HepG2 (cell line): ENCODE results near the gene FABP1. TPM values are rescaled to one million over a fixed set of nuclear protein-coding genes. Genes with fewer than 3 reads are reported as not detected.

ENCODE experiments used
- FOSL2 ChIP-seq: sonication (generic); formaldehyde crosslinking; IDR thresholded peaks from 2 replicates; pipeline ENCODE4 v1.4.0; 2020; ENCODE audit warnings: missing genetic modification reagents
- GATAD1 ChIP-seq: IDR thresholded peaks from 2 replicates; pipeline ENCODE4 v1.6.1; 2016; ENCODE audit warnings: missing genetic modification reagents, missing compliant biosample characterization
- HNF4G ChIP-seq, 2 experiments: sonication (generic) in 1 of 2; formaldehyde crosslinking in 1 of 2; IDR thresholded peaks; 2 replicates each; pipeline versions ENCODE4 v1.4.0 to v1.6.1; 2011 to 2020; ENCODE audit warnings: borderline replicate concordance in 2 of 2, low read depth in 2 of 2, mild to moderate bottlenecking in 2 of 2, low read length in 1 of 2, missing genetic modification reagents in 1 of 2, moderate library complexity in 1 of 2
- IRF2 ChIP-seq: IDR thresholded peaks from 2 replicates; pipeline ENCODE4 v1.6.1; 2018; ENCODE audit warnings: missing genetic modification reagents, missing compliant biosample characterization
- MEIS2 ChIP-seq: sonication (generic); formaldehyde crosslinking; IDR thresholded peaks from 2 replicates; pipeline ENCODE4 v1.9.0; 2021; ENCODE audit warnings: mild to moderate bottlenecking, missing genetic modification reagents
- MYC ChIP-seq: sonication (generic); formaldehyde crosslinking; IDR thresholded peaks from 2 replicates; pipeline ENCODE4 v1.9.0; 2021; ENCODE audit warnings: missing genetic modification reagents, borderline replicate concordance
- NFYB ChIP-seq: sonication (generic); formaldehyde crosslinking; IDR thresholded peaks from 2 replicates; pipeline ENCODE4 v1.4.0; 2020; ENCODE audit warnings: missing genetic modification reagents
- PHB2 ChIP-seq: fragments of 450-650 bp; IDR thresholded peaks from 2 replicates; pipeline ENCODE4 v1.6.1; 2018; ENCODE audit not compliant: partially characterized antibody
- SAFB2 ChIP-seq: sonication (generic); formaldehyde crosslinking; IDR thresholded peaks from 2 replicates; pipeline ENCODE4 v1.5.1; 2020; ENCODE audit warnings: missing genetic modification reagents, low read depth, mild to moderate bottlenecking, borderline replicate concordance
- SRF ChIP-seq: IDR thresholded peaks from 2 replicates; pipeline ENCODE4 v1.6.1; 2011; ENCODE audit warnings: mild to moderate bottlenecking, low read depth, low read length, moderate library complexity
- TGIF2 ChIP-seq: IDR thresholded peaks from 2 replicates; pipeline ENCODE4 v1.6.1; 2016; ENCODE audit warnings: control low read depth, missing compliant biosample characterization
- ZBTB1 ChIP-seq: sonication (generic); formaldehyde crosslinking; IDR thresholded peaks from 2 replicates; pipeline ENCODE4 v1.4.0; 2020; ENCODE audit warnings: missing genetic modification reagents, borderline replicate concordance
- ZBTB20 ChIP-seq: sonication (generic); formaldehyde crosslinking; IDR thresholded peaks from 2 replicates; pipeline ENCODE4 v1.8.1; 2023; ENCODE audit warnings: missing genetic modification reagents, low read depth, mild to moderate bottlenecking, borderline replicate concordance
- ZMAT3 ChIP-seq: sonication (generic); formaldehyde crosslinking; conservative IDR thresholded peaks from 2 replicates; pipeline ENCODE4 v1.7.0; 2021; ENCODE audit warnings: missing genetic modification reagents
- ZNF296 ChIP-seq: sonication (generic); formaldehyde crosslinking; conservative IDR thresholded peaks from 2 replicates; pipeline ENCODE4 v1.5.0; 2020; ENCODE audit warnings: mild to moderate bottlenecking, missing genetic modification reagents
- ZNF383 ChIP-seq: sonication (generic); formaldehyde crosslinking; IDR thresholded peaks from 2 replicates; pipeline ENCODE4 v1.4.0; 2020; ENCODE audit warnings: missing genetic modification reagents, mild to moderate bottlenecking, borderline replicate concordance
- ZNF432 ChIP-seq: sonication (generic); formaldehyde crosslinking; IDR thresholded peaks from 2 replicates; pipeline ENCODE4 v1.5.0; 2020; ENCODE audit warnings: missing genetic modification reagents, mild to moderate bottlenecking, borderline replicate concordance
- ZNF556 ChIP-seq: sonication (generic); formaldehyde crosslinking; IDR thresholded peaks from 2 replicates; pipeline ENCODE4 v1.4.0; 2020; ENCODE audit warnings: mild to moderate bottlenecking, missing genetic modification reagents, borderline replicate concordance
- ZNF747 ChIP-seq: sonication (generic); formaldehyde crosslinking; IDR thresholded peaks from 2 replicates; pipeline ENCODE4 v1.8.1; 2023; ENCODE audit warnings: missing genetic modification reagents, mild to moderate bottlenecking, borderline replicate concordance
- ZNF792 ChIP-seq: IDR thresholded peaks from 2 replicates; pipeline ENCODE4 v1.6.1; 2016
- ZSCAN9 ChIP-seq: IDR thresholded peaks from 2 replicates; pipeline ENCODE4 v1.6.1; 2016; ENCODE audit warnings: borderline replicate concordance
- polyA plus RNA-seq, 8 experiments: library from polyadenylated mRNA; depleted of rRNA in 3 of 8; stranded (reverse) in 7 of 8; unstranded in 1 of 8; fragments of >200 nt; fragmentation: Illumina TruSeq in 4 of 8; extraction: Trizol in 4 of 8; gene quantifications; 2 replicates each; pipeline versions ENCODE4 v1.2.1 to v1.2.3, GENCODE V29; 2011 to 2016; ENCODE audit warnings: low read depth in 4 of 8, missing spikeins in 1 of 8, mixed read lengths in 1 of 8; ENCODE audit not compliant: insufficient read depth in 1 of 8
- total RNA-seq, 5 experiments: library from RNA; depleted of rRNA; stranded (reverse); fragments of >200 nt; fragmentation: Illumina TruSeq; extraction: Trizol; gene quantifications; 2 replicates each; pipeline ENCODE4 v1.2.3, GENCODE V29; 2016; ENCODE audit warnings: low read depth in 1 of 5
- TF ChIP-seq, protein P1 (sequence below): sonication (generic); formaldehyde crosslinking; IDR thresholded peaks from 2 replicates; pipeline ENCODE4 v1.5.1; 2020; ENCODE audit warnings: missing genetic modification reagents, mild to moderate bottlenecking, borderline replicate concordance
- TF ChIP-seq, protein P2 (sequence below): fragments of 450-650 bp; IDR thresholded peaks from 2 replicates; pipeline ENCODE4 v1.6.1; 2017
- TF ChIP-seq, protein P3 (sequence below): sonication (generic); formaldehyde crosslinking; IDR thresholded peaks from 2 replicates; pipeline ENCODE4 v1.8.0; 2022; ENCODE audit warnings: mild to moderate bottlenecking, missing genetic modification reagents, moderate library complexity
- TF ChIP-seq, protein P4 (sequence below): sonication (generic); formaldehyde crosslinking; IDR thresholded peaks from 2 replicates; pipeline ENCODE4 v1.4.0; 2020; ENCODE audit warnings: missing genetic modification reagents

Gene FABP1
- total and polyA plus RNA-seq, 2 of the 13 experiments (the other 11 are each of a cell fraction or from before 2014, with no cell fraction given), result 644 to 1,608 TPM

DNA sequence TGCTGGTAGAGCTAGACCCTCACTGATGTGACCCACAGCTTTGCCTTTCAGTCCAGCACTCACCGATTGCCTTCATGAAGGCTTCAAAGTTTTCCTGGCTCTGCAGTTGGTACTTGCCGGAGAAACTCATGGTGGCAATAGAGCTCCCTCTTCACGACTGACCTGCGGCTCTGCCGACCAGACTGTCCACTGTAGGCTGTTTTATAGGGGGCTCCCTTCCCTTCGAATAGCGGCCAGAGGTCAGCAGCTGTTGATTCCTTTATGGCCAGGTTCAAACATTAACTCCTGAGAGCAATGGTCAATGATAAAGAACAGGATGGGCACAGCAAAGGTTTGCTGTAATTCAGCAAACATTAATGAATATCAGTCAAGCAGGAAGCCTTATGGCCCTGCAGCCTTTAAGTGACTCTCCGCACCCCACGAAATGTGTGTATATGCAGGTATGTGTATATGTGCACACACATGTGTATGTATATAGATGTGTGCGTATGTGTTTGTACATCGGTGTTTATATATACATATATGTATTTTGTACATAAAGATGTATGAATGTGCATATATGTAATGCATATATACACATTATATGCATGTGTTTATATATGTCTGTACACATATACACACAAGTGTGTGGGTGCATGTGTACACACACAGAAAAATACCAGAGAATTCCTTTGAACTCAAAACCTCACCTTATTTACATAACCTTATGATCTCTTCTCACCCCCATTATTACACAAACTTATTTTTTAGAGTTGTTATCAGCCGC, at the start of gene FABP1 (continued):
- peak; percentile 22; the same call in 1 of the 2 replicates for TF ChIP-seq NFYB (CRISPR knock-in tag)
- peak; percentile 98 for TF ChIP-seq HNF4G (IDR thresholded peaks at IDR 0.05; ENCODE audit: borderline replicate concordance, low read depth, low read length)
- peak; percentile 88; the same call in 1 of the 2 replicates for TF ChIP-seq HNF4G (CRISPR knock-in tag; IDR thresholded peaks at IDR 0.05; ENCODE audit: borderline replicate concordance, low read depth)
- 0 out of 2 replicates have a peak, but pooled peaks have one; percentile 3 for TF ChIP-seq SRF
- TF ChIP-seq, protein P1, sequence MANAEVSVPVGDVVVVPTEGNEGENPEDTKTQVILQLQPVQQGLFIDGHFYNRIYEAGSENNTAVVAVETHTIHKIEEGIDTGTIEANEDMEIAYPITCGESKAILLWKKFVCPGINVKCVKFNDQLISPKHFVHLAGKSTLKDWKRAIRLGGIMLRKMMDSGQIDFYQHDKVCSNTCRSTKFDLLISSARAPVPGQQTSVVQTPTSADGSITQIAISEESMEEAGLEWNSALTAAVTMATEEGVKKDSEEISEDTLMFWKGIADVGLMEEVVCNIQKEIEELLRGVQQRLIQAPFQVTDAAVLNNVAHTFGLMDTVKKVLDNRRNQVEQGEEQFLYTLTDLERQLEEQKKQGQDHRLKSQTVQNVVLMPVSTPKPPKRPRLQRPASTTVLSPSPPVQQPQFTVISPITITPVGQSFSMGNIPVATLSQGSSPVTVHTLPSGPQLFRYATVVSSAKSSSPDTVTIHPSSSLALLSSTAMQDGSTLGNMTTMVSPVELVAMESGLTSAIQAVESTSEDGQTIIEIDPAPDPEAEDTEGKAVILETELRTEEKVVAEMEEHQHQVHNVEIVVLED (CRISPR knock-in tag), result peak; percentile 63; the same call in 1 of the 2 replicates
- TF ChIP-seq ZNF556 (CRISPR knock-in tag), result peak; percentile 88
- peak; percentile 97 for TF ChIP-seq ZNF296 (CRISPR knock-in tag)
- peak; percentile 46; the same call in 1 of the 2 replicates for TF ChIP-seq ZNF747
- peak; percentile 74 for TF ChIP-seq GATAD1 (CRISPR knock-in tag)
- no peak for TF ChIP-seq PHB2
- TF ChIP-seq, protein P2, sequence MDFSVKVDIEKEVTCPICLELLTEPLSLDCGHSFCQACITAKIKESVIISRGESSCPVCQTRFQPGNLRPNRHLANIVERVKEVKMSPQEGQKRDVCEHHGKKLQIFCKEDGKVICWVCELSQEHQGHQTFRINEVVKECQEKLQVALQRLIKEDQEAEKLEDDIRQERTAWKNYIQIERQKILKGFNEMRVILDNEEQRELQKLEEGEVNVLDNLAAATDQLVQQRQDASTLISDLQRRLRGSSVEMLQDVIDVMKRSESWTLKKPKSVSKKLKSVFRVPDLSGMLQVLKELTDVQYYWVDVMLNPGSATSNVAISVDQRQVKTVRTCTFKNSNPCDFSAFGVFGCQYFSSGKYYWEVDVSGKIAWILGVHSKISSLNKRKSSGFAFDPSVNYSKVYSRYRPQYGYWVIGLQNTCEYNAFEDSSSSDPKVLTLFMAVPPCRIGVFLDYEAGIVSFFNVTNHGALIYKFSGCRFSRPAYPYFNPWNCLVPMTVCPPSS, result no peak
- TF ChIP-seq, protein P3, sequence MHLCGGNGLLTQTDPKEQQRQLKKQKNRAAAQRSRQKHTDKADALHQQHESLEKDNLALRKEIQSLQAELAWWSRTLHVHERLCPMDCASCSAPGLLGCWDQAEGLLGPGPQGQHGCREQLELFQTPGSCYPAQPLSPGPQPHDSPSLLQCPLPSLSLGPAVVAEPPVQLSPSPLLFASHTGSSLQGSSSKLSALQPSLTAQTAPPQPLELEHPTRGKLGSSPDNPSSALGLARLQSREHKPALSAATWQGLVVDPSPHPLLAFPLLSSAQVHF, result peak; percentile 91
- TF ChIP-seq MYC (CRISPR knock-in tag), result peak; percentile 57; the same call in 1 of the 2 replicates
- TF ChIP-seq, protein P4, sequence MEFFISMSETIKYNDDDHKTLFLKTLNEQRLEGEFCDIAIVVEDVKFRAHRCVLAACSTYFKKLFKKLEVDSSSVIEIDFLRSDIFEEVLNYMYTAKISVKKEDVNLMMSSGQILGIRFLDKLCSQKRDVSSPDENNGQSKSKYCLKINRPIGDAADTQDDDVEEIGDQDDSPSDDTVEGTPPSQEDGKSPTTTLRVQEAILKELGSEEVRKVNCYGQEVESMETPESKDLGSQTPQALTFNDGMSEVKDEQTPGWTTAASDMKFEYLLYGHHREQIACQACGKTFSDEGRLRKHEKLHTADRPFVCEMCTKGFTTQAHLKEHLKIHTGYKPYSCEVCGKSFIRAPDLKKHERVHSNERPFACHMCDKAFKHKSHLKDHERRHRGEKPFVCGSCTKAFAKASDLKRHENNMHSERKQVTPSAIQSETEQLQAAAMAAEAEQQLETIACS (CRISPR knock-in tag), result no peak
- TF ChIP-seq ZNF792, result peak; percentile 78; the same call in 1 of the 2 replicates
- peak; percentile 96 for TF ChIP-seq ZBTB20 (CRISPR knock-in tag)
- peak; percentile 28; the same call in 1 of the 2 replicates for TF ChIP-seq SAFB2 (CRISPR knock-in tag)
- TF ChIP-seq ZNF383 (CRISPR knock-in tag), result no peak
- peak; percentile 60; the same call in 1 of the 2 replicates for TF ChIP-seq FOSL2 (CRISPR knock-in tag)
- peak; percentile 76; the same call in 1 of the 2 replicates for TF ChIP-seq ZSCAN9
- no peak for TF ChIP-seq ZBTB1
- 0 out of 2 replicates have a peak, but pooled peaks have one; percentile 81 for TF ChIP-seq ZMAT3 (CRISPR knock-in tag)
- TF ChIP-seq ZNF432, result no peak
- TF ChIP-seq TGIF2, result peak; percentile 52; the same call in 1 of the 2 replicates
- peak; percentile 85 for TF ChIP-seq MEIS2 (CRISPR knock-in tag)
- TF ChIP-seq IRF2 (CRISPR knock-in tag), result peak; percentile 71
